H1 (cell line): ENCODE data around the gene KLHL3. TPM values are rescaled to one million over a fixed set of nuclear protein-coding genes. Genes with fewer than 3 reads are reported as not detected.

Experiments
- CTCF ChIA-PET: fragments of 300-600 bp; sonication (Branson Sonifier 250); formaldehyde crosslinking; loops from one replicate; lab custom pipeline; 2021; ENCODE audit not compliant: partially characterized antibody; lab: Charles Lee
- POLR2A ChIA-PET: fragments of 300-600 bp; sonication (Branson Sonifier 250); formaldehyde crosslinking; loops from one replicate; lab custom pipeline; 2021; ENCODE audit warnings: inconsistent platforms; ENCODE audit not compliant: partially characterized antibody; lab: Charles Lee
- DNase-seq, 2 experiments: peaks; one replicate each; pipeline versions ENCODE4 v3.0.0 to v3.0.0-alpha.2; 2010 to 2022; ENCODE audit warnings: low spot score in 2 of 2, low read depth in 1 of 2, mixed read lengths in 1 of 2
- FAIRE-seq: peaks from 2 replicates; lab custom pipeline; 2011; peaks lifted over from hg19 to GRCh38; lab: Jason Lieb, UNC
- H2AFZ ChIP-seq: 2 replicates; pipeline ENCODE4 v1.8.1; 2012; ENCODE audit warnings: low read length, inconsistent platforms
- H2AK5ac ChIP-seq: 2 replicates; pipeline ENCODE4 v1.6.1; 2013; ENCODE audit warnings: low read depth, low read length
- H2BK120ac ChIP-seq: replicated peaks from 2 replicates; pipeline ENCODE3; 2013; ENCODE audit warnings: low read depth, low read length, inconsistent platforms
- H2BK12ac ChIP-seq: 2 replicates; pipeline ENCODE4 v1.6.1; 2013; ENCODE audit warnings: low read depth, low read length
- H2BK15ac ChIP-seq: 2 replicates; pipeline ENCODE4 v1.6.1; 2013; ENCODE audit warnings: low read length
- H2BK20ac ChIP-seq: 2 replicates; pipeline ENCODE4 v1.6.1; 2013; ENCODE audit warnings: low read length
- H2BK5ac ChIP-seq: 2 replicates; pipeline ENCODE4 v1.6.1; 2013; ENCODE audit warnings: low read depth, low read length
- H3K14ac ChIP-seq: 2 replicates; pipeline ENCODE4 v1.6.1; 2013; ENCODE audit warnings: inconsistent platforms; ENCODE audit not compliant: insufficient read length
- H3K18ac ChIP-seq: 2 replicates; pipeline ENCODE4 v1.6.1; 2013; ENCODE audit warnings: low read length; ENCODE audit errors: extremely low read depth
- H3K23ac ChIP-seq: 2 replicates; pipeline ENCODE4 v1.6.1; 2013; ENCODE audit warnings: inconsistent platforms; ENCODE audit not compliant: insufficient read length
- H3K23me2 ChIP-seq: 2 replicates; pipeline ENCODE4 v1.6.1; 2013; ENCODE audit warnings: low read depth, low read length
- H3K27ac ChIP-seq: 2 replicates; pipeline ENCODE4 v1.6.1; 2011; ENCODE audit warnings: low read depth, low read length, inconsistent platforms
- H3K27me3 ChIP-seq, 4 experiments: replicated peaks in 1 of 4; 1 replicate in 1 of 4; 2 replicates in 3 of 4; pipeline versions ENCODE4 v1.6.1 to v1.8.1; 2011 to 2013; ENCODE audit warnings: low read length in 3 of 4, mild to moderate bottlenecking in 3 of 4, inconsistent platforms in 2 of 4, mixed read lengths in 2 of 4, moderate library complexity in 1 of 4; ENCODE audit not compliant: control insufficient read depth in 3 of 4, insufficient read depth in 3 of 4; ENCODE audit errors: extremely low read depth in 1 of 4
- H3K36me3 ChIP-seq, 4 experiments: 2 replicates each; pipeline versions ENCODE4 v1.6.1 to v1.8.1; 2011 to 2013; ENCODE audit warnings: mild to moderate bottlenecking in 4 of 4, low read length in 3 of 4, moderate library complexity in 2 of 4, control low read depth in 1 of 4, inconsistent platforms in 1 of 4; ENCODE audit not compliant: insufficient read depth in 4 of 4, control insufficient read depth in 2 of 4
- H3K4ac ChIP-seq: replicated peaks from 2 replicates; pipeline ENCODE3; 2013; ENCODE audit warnings: low read length, low read depth, mixed read lengths, inconsistent platforms; ENCODE audit not compliant: insufficient read length
- H3K4me1 ChIP-seq, 4 experiments: replicated peaks in 1 of 4; 1 replicate in 1 of 4; 2 replicates in 3 of 4; pipeline versions ENCODE4 v1.6.1 to v1.8.1; 2011 to 2013; ENCODE audit warnings: low read length in 3 of 4, inconsistent platforms in 2 of 4, mixed read lengths in 1 of 4; ENCODE audit not compliant: insufficient read depth in 4 of 4, control insufficient read depth in 3 of 4
- H3K4me2 ChIP-seq, 2 experiments: 2 replicates each; pipeline versions ENCODE4 v1.6.1 to v1.8.1; 2011 to 2013; ENCODE audit warnings: low read depth in 2 of 2, low read length in 2 of 2, control low read depth in 1 of 2, inconsistent platforms in 1 of 2, mild to moderate bottlenecking in 1 of 2; ENCODE audit not compliant: insufficient read depth in 1 of 2
- H3K4me3 ChIP-seq, 4 experiments: fragments of 200-600, 300-600 bp in 1 of 4; sonication (generic), shearing (Covaris generic), sonication (Bioruptor Twin) in 1 of 4; 2 replicates each; pipeline versions ENCODE4 v1.5.1 to v1.8.1; 2011 to 2016; ENCODE audit warnings: low read length in 4 of 4, low read depth in 3 of 4, control low read depth in 2 of 4, inconsistent platforms in 2 of 4, mild to moderate bottlenecking in 2 of 4, mixed read lengths in 1 of 4, moderate library complexity in 1 of 4; ENCODE audit not compliant: insufficient read depth in 2 of 4; ENCODE audit errors: extremely low read depth in 1 of 4
- H3K56ac ChIP-seq: replicated peaks from 2 replicates; pipeline ENCODE3; 2013; ENCODE audit warnings: low read depth, mild to moderate bottlenecking, mixed read lengths, low read length, inconsistent platforms; ENCODE audit not compliant: insufficient read length
- H3K79me1 ChIP-seq: 2 replicates; pipeline ENCODE4 v1.6.1; 2013; ENCODE audit warnings: low read depth, low read length, control low read depth
- H3K79me2 ChIP-seq, 2 experiments: 2 replicates each; pipeline versions ENCODE4 v1.6.1 to v1.8.1; 2012 to 2013; ENCODE audit warnings: low read length in 2 of 2, mild to moderate bottlenecking in 2 of 2, inconsistent platforms in 1 of 2; ENCODE audit not compliant: insufficient read depth in 2 of 2, control insufficient read depth in 1 of 2
- H3K9ac ChIP-seq, 4 experiments: replicated peaks in 1 of 4; 1 replicate in 1 of 4; 2 replicates in 3 of 4; pipeline versions ENCODE4 v1.6.1 to v1.8.1; 2011 to 2013; ENCODE audit warnings: low read depth in 3 of 4, low read length in 3 of 4, control low read depth in 2 of 4, mild to moderate bottlenecking in 2 of 4, moderate library complexity in 2 of 4, inconsistent platforms in 1 of 4; ENCODE audit errors: extremely low read depth in 1 of 4
- H3K9me3 ChIP-seq, 2 experiments: 2 replicates each; pipeline versions ENCODE4 v1.6.1 to v1.8.1; 2012 to 2013; ENCODE audit warnings: mild to moderate bottlenecking in 2 of 2, moderate library complexity in 2 of 2, control low read depth in 1 of 2, inconsistent platforms in 1 of 2, low read depth in 1 of 2, low read length in 1 of 2, mixed read lengths in 1 of 2; ENCODE audit not compliant: insufficient read depth in 2 of 2
- H4K20me1 ChIP-seq, 2 experiments: replicated peaks in 1 of 2; 2 replicates each; pipeline versions ENCODE3 to v1.8.1; 2011 to 2013; ENCODE audit warnings: inconsistent platforms in 2 of 2, low read length in 2 of 2, mild to moderate bottlenecking in 1 of 2; ENCODE audit not compliant: insufficient read depth in 2 of 2, control insufficient read depth in 1 of 2
- H4K5ac ChIP-seq: 2 replicates; pipeline ENCODE4 v1.6.1; 2013; ENCODE audit warnings: low read length, low read depth, mixed read lengths, inconsistent platforms; ENCODE audit not compliant: insufficient read length
- H4K8ac ChIP-seq: 2 replicates; pipeline ENCODE4 v1.8.0; 2013; ENCODE audit warnings: mild to moderate bottlenecking, moderate library complexity, low read length, inconsistent platforms; ENCODE audit not compliant: insufficient read depth; ENCODE audit errors: extremely low read depth
- H4K91ac ChIP-seq: replicated peaks from 2 replicates; pipeline ENCODE3; 2013; ENCODE audit warnings: low read length, mixed read lengths, inconsistent platforms; ENCODE audit not compliant: insufficient read length
- JUN ChIP-seq: IDR thresholded peaks from 2 replicates; pipeline ENCODE4 v1.6.1; 2011; ENCODE audit warnings: low read depth, mild to moderate bottlenecking, improper control_type of control experiment, low read length
- KDM4A ChIP-seq: IDR thresholded peaks from one replicate; pipeline ENCODE4 v1.7.1; 2012; ENCODE audit warnings: low read depth, mild to moderate bottlenecking, moderate library complexity, low read length, inconsistent platforms; ENCODE audit not compliant: severe bottlenecking
- POLR2AphosphoS5 ChIP-seq: IDR thresholded peaks from 2 replicates; pipeline ENCODE4 v1.6.1; 2011; ENCODE audit warnings: low read depth, low read length
- RAD21 ChIP-seq, 2 experiments: IDR thresholded peaks in 1 of 2; conservative IDR thresholded peaks in 1 of 2; 2 replicates each; pipeline ENCODE4 v1.6.1; 2011; ENCODE audit warnings: low read depth in 2 of 2, low read length in 2 of 2, improper control_type of control experiment in 1 of 2, inconsistent platforms in 1 of 2, mild to moderate bottlenecking in 1 of 2, moderate library complexity in 1 of 2
- RBBP5 ChIP-seq: IDR thresholded peaks from 2 replicates; pipeline ENCODE4 v1.7.1; 2012; ENCODE audit warnings: low read depth, mild to moderate bottlenecking, inconsistent platforms, low read length, moderate library complexity, borderline replicate concordance
- RNF2 ChIP-seq: fragments of 200-900, 300-1000 bp; sonication (generic); IDR thresholded peaks from 2 replicates; pipeline ENCODE4 v1.7.1; 2016; ENCODE audit warnings: borderline replicate concordance, low read depth, mild to moderate bottlenecking, antibody characterized with exemption, low read length; ENCODE audit not compliant: poor library complexity, severe bottlenecking; ENCODE audit errors: missing control alignments
- SAP30 ChIP-seq: fragments of 300-600 bp; sonication (generic); IDR thresholded peaks from 2 replicates; pipeline ENCODE4 v1.7.1; 2012; ENCODE audit warnings: low read length, moderate library complexity, mild to moderate bottlenecking, inconsistent platforms; ENCODE audit not compliant: insufficient read depth, insufficient replicate concordance
- SP4 ChIP-seq: IDR thresholded peaks from 2 replicates; pipeline ENCODE4 v1.6.1; 2012; ENCODE audit warnings: low read length, inconsistent platforms
- SRF ChIP-seq: IDR thresholded peaks from 2 replicates; pipeline ENCODE4 v1.6.1; 2011; ENCODE audit warnings: mild to moderate bottlenecking, low read depth, low read length, moderate library complexity
- TEAD4 ChIP-seq: IDR thresholded peaks from 2 replicates; pipeline ENCODE4 v1.6.1; 2012; ENCODE audit warnings: low read depth, low read length, inconsistent platforms, mixed read lengths
- WGBS, 2 experiments: shearing (Covaris generic) in 1 of 2; methylation state at CpG; one replicate each; pipeline versions ENCODE4 v1.1.6 to v1.1.7; 2013 to 2015; ENCODE audit warnings: low lambda C conversion rate in 2 of 2, mixed read lengths in 2 of 2, inconsistent platforms in 1 of 2, low coverage in 1 of 2, missing lambda C conversion rate in 1 of 2; ENCODE audit not compliant: insufficient replicate concordance in 2 of 2, insufficient coverage in 1 of 2, insufficient read length in 1 of 2; ENCODE audit errors: extremely low coverage in 1 of 2, missing lambda C conversion rate in 1 of 2; 5-methylcytosine and 5-hydroxymethylcytosine counted together
- polyA plus RNA-seq, 7 experiments: library from polyadenylated mRNA; depleted of rRNA in 3 of 7; stranded (reverse) in 5 of 7; unstranded in 2 of 7; fragments of >200 nt in 5 of 7; fragments of 200-250 nt in 2 of 7; gene quantifications; 1 replicate in 5 of 7; 2 replicates in 1 of 7; 4 replicates in 1 of 7; pipeline versions ENCODE4 v1.2.1 to v1.2.3, GENCODE V29; 2011 to 2013; ENCODE audit warnings: missing spikeins in 2 of 7, mixed read lengths in 2 of 7
- total RNA-seq: library from RNA; stranded (reverse); fragmentation: NEBNext Ultra II Directional; extraction: Animal tissue kit (Norgen Biotek cat#: 25700); gene quantifications from 2 replicates; pipeline ENCODE4 v1.2.1, GENCODE V29; 2021

Gene KLHL3
- total and polyA plus RNA-seq, 2 of the 8 experiments (the other 6 are each of a cell fraction or from before 2014, with no cell fraction given) = 7.4 to 13.7 TPM

DNA sequence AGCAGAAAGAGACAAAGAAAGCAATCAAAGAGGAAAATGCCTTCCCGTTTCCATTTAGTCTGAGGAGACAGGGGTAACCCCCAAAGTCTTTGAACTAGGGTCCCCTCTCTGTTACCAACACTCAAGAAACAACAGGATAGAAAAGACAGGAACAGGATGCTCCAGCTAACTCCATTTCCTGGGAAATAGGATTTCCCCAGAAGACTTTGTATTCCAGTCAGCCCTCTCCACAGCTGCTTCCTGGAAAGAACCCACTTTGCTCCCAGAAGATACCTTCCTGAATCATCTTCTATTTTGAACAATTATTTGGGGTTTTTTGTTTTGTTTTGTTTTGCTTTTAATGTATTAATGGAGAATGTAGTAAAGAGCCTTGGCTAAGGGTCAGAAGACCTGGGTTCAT lies 56.0 kb downstream of the KLHL3 start:
- no peak overlapping the region for H2BK120ac ChIP-seq
- no peak overlapping the region for H2BK5ac ChIP-seq
- CTCF ChIA-PET = interaction anchor here (1.2 to 1.8 kb wide), 3 partner anchors 19 to 51 kb away, joined by 3 to 4 read pairs (median 4); no protein-coding TSS in a partner anchor
- H3K36me3 ChIP-seq = no peaks in the 10 kb centered on the region
- no peaks in the 10 kb centered on the region for H4K20me1 ChIP-seq
- WGBS, 2 experiments = 89% methylated on average over 1 of the region's 1 CpG; no CpG with 5 or more reads in 1 of the 2 experiments
- no peaks in the 10 kb centered on the region for H3K79me1 ChIP-seq
- no peak overlapping the region for H2BK15ac ChIP-seq
- H3K4me1 ChIP-seq = no peaks in the 10 kb centered on the region
- H3K4ac ChIP-seq = no peak overlapping the region
- H3K9me3 ChIP-seq = no peaks in the 10 kb centered on the region
- H3K56ac ChIP-seq = no peak overlapping the region
- no peak overlapping the region for H3K4me2 ChIP-seq
- H2BK20ac ChIP-seq = no peak overlapping the region
- no peak overlapping the region for H3K27ac ChIP-seq
- FAIRE-seq = no peak
- H2AFZ ChIP-seq = no peak overlapping the region
- no peak overlapping the region for H4K8ac ChIP-seq
- H3K23ac ChIP-seq = no peak overlapping the region
- no peak for DNase-seq
- no peak overlapping the region for H3K9ac ChIP-seq
- H4K5ac ChIP-seq = no peak overlapping the region
- no peak overlapping the region for H2BK12ac ChIP-seq
- no peak overlapping the region for H2AK5ac ChIP-seq
- no peak overlapping the region for H3K18ac ChIP-seq
- H4K91ac ChIP-seq = no peak overlapping the region
- no peaks in the 10 kb centered on the region for H3K23me2 ChIP-seq
- H3K27me3 ChIP-seq = no peaks in the 10 kb centered on the region
- TF ChIP-seq SP4 = no peak
- TF ChIP-seq SRF = no peak
- no peak for TF ChIP-seq SAP30
- no peak for TF ChIP-seq KDM4A
- no peak for TF ChIP-seq RBBP5
- no peak for TF ChIP-seq JUN
- TF ChIP-seq TEAD4 = no peak
- no peak for TF ChIP-seq RAD21 (IDR thresholded peaks at IDR 0.05 in 1 of 2, conservative IDR thresholded peaks at IDR 0.05 in 1 of 2; ENCODE audit: low read depth in 2 of 2, low read length in 2 of 2)
- TF ChIP-seq POLR2AphosphoS5 = no peak
- TF ChIP-seq RNF2 = no peak
- no peak overlapping the region for H3K4me3 ChIP-seq
- H3K14ac ChIP-seq = no peak overlapping the region
- POLR2A ChIA-PET = interaction anchor here (0.6 to 1.5 kb wide), 4 partner anchors 13 to 76 kb away, joined by 3 to 6 read pairs (median 4); partner anchors contain the start of gene KLHL3
- no peaks in the 10 kb centered on the region for H3K79me2 ChIP-seq
